Activated naive CD8-positive, alpha-beta T cell treated with anti-CD3 and anti-CD28 coated beads for 36 hours (primary cell): ENCODE results near the gene LRRFIP2. TPM values are rescaled to one million over a fixed set of nuclear protein-coding genes. Genes with fewer than 3 reads are reported as not detected.
"Not testable (repeated sequence)": the region's sequence is repeated elsewhere in the genome, so short reads cannot be mapped to it uniquely, and the experiment has no call there.

ENCODE experiments used
- DNase-seq: peaks from one replicate; pipeline ENCODE4 v3.0.0; 2021
- H3K27ac Mint-ChIP-seq: one replicate; pipeline ENCODE4 v1.8.0; 2022; ENCODE audit warnings: mild to moderate bottlenecking, moderate library complexity, mixed read lengths
- H3K27me3 Mint-ChIP-seq: one replicate; pipeline ENCODE4 v1.8.0; 2022; ENCODE audit warnings: mild to moderate bottlenecking, mixed read lengths
- H3K36me3 Mint-ChIP-seq: one replicate; pipeline ENCODE4 v1.8.0; 2021; ENCODE audit warnings: mild to moderate bottlenecking, mixed read lengths
- H3K4me1 Mint-ChIP-seq: one replicate; pipeline ENCODE4 v1.8.0; 2021; ENCODE audit warnings: mixed read lengths
- H3K4me3 Mint-ChIP-seq: one replicate; pipeline ENCODE4 v1.8.0; 2022; ENCODE audit warnings: mild to moderate bottlenecking, moderate library complexity, mixed read lengths
- H3K9me3 Mint-ChIP-seq: one replicate; pipeline ENCODE4 v1.8.0; 2022; ENCODE audit warnings: mixed read lengths
- total RNA-seq, 2 experiments: library from RNA; stranded (reverse); gene quantifications; one replicate each; pipeline ENCODE4 v1.2.3, GENCODE V29; 2021

The LRRFIP2 gene
- 10 to 100 TPM; 22.4 to 23.2 TPM for total RNA-seq

- Mint-ChIP-seq H3K36me3 (peaks cover 7% of the 10 kb centered on the region), H3K27ac (peak within 1 kb of the TSS; percentile 82), H3K4me3 (peak within 1 kb of the TSS; percentile 84), H3K4me1 (peaks cover 45% of the 10 kb centered on the region), H3K9me3 (no peaks in the 10 kb centered on the region), H3K27me3 (no peaks in the 10 kb centered on the region)
- no peak for DNase-seq
Observed at GRCh38 chr3:37174532-37175126, at the start of gene LRRFIP2. Gene LRRFIP2, minus strand, starts transcription at chr3:37174582. Its CDS starts 25,599 bp downstream, at chr3:37148983.

- no peak for DNase-seq
- Mint-ChIP-seq H3K9me3 (no peaks in the 10 kb centered on the region), H3K27me3 (peaks cover 9% of the 10 kb centered on the region), H3K36me3 (no peaks in the 10 kb centered on the region), H3K27ac (no peak overlapping the region), H3K4me3 (no peak overlapping the region), H3K4me1 (peaks cover 17% of the 10 kb centered on the region)
Observed at GRCh38 chr3:37223576-37223975, 49.2 kb upstream of the LRRFIP2 start.

GRCh38 chr3:37223141-37223558 is 48.8 kb upstream of the LRRFIP2 start:
- DNase-seq: no peak
- no peak overlapping the region for H3K27ac Mint-ChIP-seq
- no peak overlapping the region for H3K4me3 Mint-ChIP-seq
- no peaks in the 10 kb centered on the region for H3K9me3 Mint-ChIP-seq
- peaks cover 9% of the 10 kb centered on the region for H3K27me3 Mint-ChIP-seq
- H3K4me1 Mint-ChIP-seq: peaks cover 16% of the 10 kb centered on the region
- no peaks in the 10 kb centered on the region for H3K36me3 Mint-ChIP-seq

GRCh38 chr3:37222542-37222941 is 48.2 kb upstream of the LRRFIP2 start:
- H3K27me3 Mint-ChIP-seq, H3K36me3 Mint-ChIP-seq, H3K4me3 Mint-ChIP-seq, DNase-seq, H3K9me3 Mint-ChIP-seq, H3K4me1 Mint-ChIP-seq, H3K27ac Mint-ChIP-seq: not testable (repeated sequence)

- Mint-ChIP-seq H3K36me3 (no peaks in the 10 kb centered on the region), H3K27me3 (peaks cover 9% of the 10 kb centered on the region), H3K4me3 (no peak overlapping the region), H3K9me3 (no peaks in the 10 kb centered on the region), H3K27ac (no peak overlapping the region), H3K4me1 (peaks cover 13% of the 10 kb centered on the region)
- no peak for DNase-seq
Observed at GRCh38 chr3:37221407-37221806, 47.0 kb upstream of the LRRFIP2 start.

GRCh38 chr3:37219266-37219665 is 44.9 kb upstream of the LRRFIP2 start:
- DNase-seq: no peak
- Mint-ChIP-seq H3K27me3 (peaks cover 6% of the 10 kb centered on the region), H3K36me3 (no peaks in the 10 kb centered on the region), H3K4me1 (peaks cover 9% of the 10 kb centered on the region), H3K27ac (no peak overlapping the region), H3K9me3 (no peaks in the 10 kb centered on the region), H3K4me3 (no peak overlapping the region)

GRCh38 chr3:37218206-37218605 is 43.8 kb upstream of the LRRFIP2 start:
- Mint-ChIP-seq H3K9me3 (no peaks in the 10 kb centered on the region), H3K27ac (no peak overlapping the region), H3K4me1 (peaks cover 10% of the 10 kb centered on the region), H3K4me3 (no peak overlapping the region), H3K27me3 (peaks cover 6% of the 10 kb centered on the region), H3K36me3 (no peaks in the 10 kb centered on the region)
- no peak for DNase-seq

GRCh38 chr3:37217098-37217849 is 42.9 kb upstream of the LRRFIP2 start:
- Mint-ChIP-seq H3K4me1 (peaks cover 11% of the 10 kb centered on the region), H3K4me3 (no peak overlapping the region), H3K27me3 (peaks cover 6% of the 10 kb centered on the region), H3K9me3 (no peaks in the 10 kb centered on the region), H3K27ac (no peak overlapping the region), H3K36me3 (no peaks in the 10 kb centered on the region)
- no peak for DNase-seq

- DNase-seq: no peak
- Mint-ChIP-seq H3K9me3 (no peaks in the 10 kb centered on the region), H3K4me3 (no peak overlapping the region), H3K27me3 (peaks cover 2% of the 10 kb centered on the region), H3K4me1 (peaks cover 11% of the 10 kb centered on the region), H3K27ac (no peak overlapping the region), H3K36me3 (no peaks in the 10 kb centered on the region)
Observed at GRCh38 chr3:37216597-37217097, 42.3 kb upstream of the LRRFIP2 start.

GRCh38 chr3:37214076-37214475 is 39.7 kb upstream of the LRRFIP2 start:
- Mint-ChIP-seq H3K4me1 (peaks cover 11% of the 10 kb centered on the region), H3K27me3 (no peaks in the 10 kb centered on the region), H3K4me3 (no peak overlapping the region), H3K9me3 (no peaks in the 10 kb centered on the region), H3K36me3 (no peaks in the 10 kb centered on the region), H3K27ac (no peak overlapping the region)
- no peak for DNase-seq

GRCh38 chr3:37210230-37210629 is 35.8 kb upstream of the LRRFIP2 start:
- Mint-ChIP-seq H3K27me3 (no peaks in the 10 kb centered on the region), H3K36me3 (no peaks in the 10 kb centered on the region), H3K27ac (no peak overlapping the region), H3K9me3 (no peaks in the 10 kb centered on the region), H3K4me3 (no peak overlapping the region), H3K4me1 (peaks cover 3% of the 10 kb centered on the region)
- DNase-seq: no peak

- H3K27ac Mint-ChIP-seq, H3K4me1 Mint-ChIP-seq, H3K9me3 Mint-ChIP-seq, H3K27me3 Mint-ChIP-seq, DNase-seq, H3K36me3 Mint-ChIP-seq, H3K4me3 Mint-ChIP-seq: not testable (repeated sequence)
Observed at GRCh38 chr3:37208576-37208975, 34.2 kb upstream of the LRRFIP2 start.

- not testable (repeated sequence) for H3K4me3 Mint-ChIP-seq, H3K36me3 Mint-ChIP-seq, H3K9me3 Mint-ChIP-seq, H3K4me1 Mint-ChIP-seq, H3K27me3 Mint-ChIP-seq, H3K27ac Mint-ChIP-seq, DNase-seq
Observed at GRCh38 chr3:37208008-37208407, 33.6 kb upstream of the LRRFIP2 start.

- not testable (repeated sequence) for H3K9me3 Mint-ChIP-seq, H3K27ac Mint-ChIP-seq, H3K27me3 Mint-ChIP-seq, H3K4me1 Mint-ChIP-seq, H3K36me3 Mint-ChIP-seq, H3K4me3 Mint-ChIP-seq, DNase-seq
Observed at GRCh38 chr3:37206041-37206440, 31.7 kb upstream of the LRRFIP2 start.

- Mint-ChIP-seq H3K27ac (no peak overlapping the region), H3K4me3 (no peak overlapping the region)
Observed at GRCh38 chr3:37204314-37204713, 29.9 kb upstream of the LRRFIP2 start.

GRCh38 chr3:37202035-37202434 is 27.7 kb upstream of the LRRFIP2 start:
- H3K9me3 Mint-ChIP-seq: no peaks in the 10 kb centered on the region
- H3K36me3 Mint-ChIP-seq: no peaks in the 10 kb centered on the region
- H3K27ac Mint-ChIP-seq: no peak overlapping the region
- no peaks in the 10 kb centered on the region for H3K4me1 Mint-ChIP-seq
- no peak for DNase-seq
- no peak overlapping the region for H3K4me3 Mint-ChIP-seq
- H3K27me3 Mint-ChIP-seq: no peaks in the 10 kb centered on the region

More at GRCh38 chr3:37204314-37204713, 29.9 kb upstream of the LRRFIP2 start:
- H3K36me3 Mint-ChIP-seq: no peaks in the 10 kb centered on the region
- DNase-seq: no peak
- H3K27me3 Mint-ChIP-seq: no peaks in the 10 kb centered on the region
- no peaks in the 10 kb centered on the region for H3K9me3 Mint-ChIP-seq
- no peaks in the 10 kb centered on the region for H3K4me1 Mint-ChIP-seq
